GM18507 (cell line): ENCODE data around the gene SLC25A36.
"Not testable (repeated sequence)": the region's sequence is repeated elsewhere in the genome, so short reads cannot be mapped to it uniquely, and the experiment has no call there.

Experiments
- DNase-seq: peaks from one replicate; pipeline ENCODE4 v3.0.0; 2011; ENCODE audit warnings: low read depth; ENCODE audit not compliant: insufficient read length; ENCODE audit errors: extremely low spot score
- FAIRE-seq: peaks from 2 replicates; lab custom pipeline; 2011; peaks lifted over from hg19 to GRCh38; lab: Jason Lieb, UNC

The SLC25A36 gene

GRCh38 chr3:140956058-140956835 lies 14.6 kb downstream of the SLC25A36 start:
- DNase-seq: no peak
- no peak for FAIRE-seq

- FAIRE-seq (no peak), DNase-seq (no peak)
Observed at GRCh38 chr3:140972833-140973232, 31.2 kb downstream of the SLC25A36 start.

- DNase-seq: no peak
Observed at GRCh38 chr3:140974900-140975299, 33.3 kb downstream of the SLC25A36 start.

GRCh38 chr3:140980663-140981062 lies 39.0 kb downstream of the SLC25A36 start:
- DNase-seq (no peak), FAIRE-seq (no peak)

More at GRCh38 chr3:140974900-140975299, 33.3 kb downstream of the SLC25A36 start:
- FAIRE-seq: no peak

- not testable (repeated sequence) for FAIRE-seq
Observed at GRCh38 chr3:140987792-140988191, 46.2 kb downstream of the SLC25A36 start.

GRCh38 chr3:140994316-140994715 lies 52.7 kb downstream of the SLC25A36 start:
- DNase-seq (no peak), FAIRE-seq (no peak)

More at GRCh38 chr3:140987792-140988191, 46.2 kb downstream of the SLC25A36 start:
- not testable (repeated sequence) for DNase-seq

- DNase-seq, FAIRE-seq: not testable (repeated sequence)
Observed at GRCh38 chr3:140994861-140995260, 53.2 kb downstream of the SLC25A36 start.

GRCh38 chr3:140995881-140996280 lies 54.2 kb downstream of the SLC25A36 start:
- no peak for DNase-seq
- no peak for FAIRE-seq

- peak; percentile 65 for FAIRE-seq
Observed at GRCh38 chr3:141000027-141000663, 58.5 kb downstream of the SLC25A36 start.

GRCh38 chr3:141000686-141001085 lies 59.0 kb downstream of the SLC25A36 start:
- FAIRE-seq: no peak
- DNase-seq: no peak

More at GRCh38 chr3:141000027-141000663, 58.5 kb downstream of the SLC25A36 start:
- DNase-seq: peak; percentile 5

GRCh38 chr3:141006344-141006743 lies 64.7 kb downstream of the SLC25A36 start:
- DNase-seq (no peak), FAIRE-seq (no peak)

- no peak for FAIRE-seq
Observed at GRCh38 chr3:141009496-141009895, 67.9 kb downstream of the SLC25A36 start.

GRCh38 chr3:141011232-141011996 lies 69.8 kb downstream of the SLC25A36 start:
- peak; percentile 26 for FAIRE-seq
- peak; percentile 20 for DNase-seq

More at GRCh38 chr3:141009496-141009895, 67.9 kb downstream of the SLC25A36 start:
- no peak for DNase-seq

GRCh38 chr3:141011997-141012262 lies 70.3 kb downstream of the SLC25A36 start:
- FAIRE-seq: no peak
- no peak for DNase-seq

- DNase-seq (no peak), FAIRE-seq (no peak)
Observed at GRCh38 chr3:141012571-141012970, 70.9 kb downstream of the SLC25A36 start.

- DNase-seq: no peak
Observed at GRCh38 chr3:141015481-141015880, 73.8 kb downstream of the SLC25A36 start.

GRCh38 chr3:141017366-141018322 lies 76.0 kb downstream of the SLC25A36 start:
- FAIRE-seq, DNase-seq: not testable (repeated sequence)

More at GRCh38 chr3:141015481-141015880, 73.8 kb downstream of the SLC25A36 start:
- no peak for FAIRE-seq

- FAIRE-seq: no peak
- DNase-seq: no peak
Observed at GRCh38 chr3:141019244-141019643, 77.6 kb downstream of the SLC25A36 start.
